GM12875 (cell line): Measurements from ENCODE around the gene WASHC4.

Experiments used
- H3K4me3 ChIP-seq: one replicate; pipeline ENCODE4 v1.5.1; 2011; ENCODE audit warnings: low read depth, low read length, control low read depth
- CTCF ChIP-seq: IDR thresholded peaks from 2 replicates; pipeline ENCODE4 v1.5.1; 2011; ENCODE audit warnings: low read depth, mild to moderate bottlenecking, control low read depth, inconsistent platforms, low read length, moderate library complexity, borderline replicate concordance; ENCODE audit not compliant: insufficient read depth

WASHC4 gene

DNA sequence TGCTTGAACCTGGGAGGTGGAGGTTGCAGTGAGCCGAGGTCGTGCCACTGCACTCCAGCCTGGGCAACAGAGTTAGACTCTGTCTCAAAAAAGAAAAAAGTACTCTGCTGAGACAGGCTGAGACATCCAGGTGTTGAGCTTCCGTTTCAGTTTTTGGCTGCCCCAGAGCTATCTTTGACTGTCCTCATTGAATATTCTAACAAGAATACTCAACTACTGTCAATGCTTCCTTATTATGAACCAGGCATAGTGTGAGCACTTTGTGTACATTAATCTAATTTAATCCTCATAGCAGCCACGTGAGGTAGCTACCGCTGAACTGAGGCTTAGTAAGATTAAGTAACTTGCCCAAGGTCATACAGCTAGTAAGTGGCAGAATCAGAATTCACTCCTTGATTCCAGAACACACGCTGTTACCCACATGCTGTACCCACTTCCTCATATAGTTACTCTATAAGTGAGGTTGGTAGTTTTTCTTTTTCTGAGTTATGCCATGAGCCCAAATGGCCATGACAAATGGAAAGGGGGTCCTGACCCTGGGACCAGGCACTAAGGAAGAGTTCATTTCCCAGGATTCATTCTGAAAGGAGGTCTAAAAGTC, 34.5 kb upstream of the WASHC4 start:
- no peak overlapping the region for H3K4me3 ChIP-seq
- TF ChIP-seq CTCF = no peak

DNA sequence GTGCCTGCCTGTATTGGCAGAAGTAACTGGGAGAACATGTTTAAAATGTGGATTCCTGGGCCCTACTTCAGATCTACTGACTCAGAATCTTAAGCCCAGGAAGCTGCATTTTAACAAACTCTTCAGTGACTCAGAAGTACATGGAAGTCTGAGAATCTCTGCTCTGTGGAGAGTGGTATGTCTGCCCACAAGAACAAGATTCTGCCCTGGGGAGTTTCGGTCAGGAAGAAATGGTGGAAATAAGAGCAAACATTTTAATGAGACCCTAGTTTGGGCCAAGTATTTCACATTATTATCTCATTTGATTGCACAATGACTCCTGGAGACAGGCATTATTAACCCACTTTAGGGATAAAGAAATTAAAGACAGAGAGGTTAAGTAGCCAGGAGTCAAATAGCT, 31.4 kb upstream of the WASHC4 start:
- TF ChIP-seq CTCF = no peak
- no peak overlapping the region for H3K4me3 ChIP-seq

GRCh38 chr12:105076913-105077312, 30.6 kb upstream of the WASHC4 start:
- TF ChIP-seq CTCF = no peak
- no peak overlapping the region for H3K4me3 ChIP-seq

- no peak overlapping the region for H3K4me3 ChIP-seq
- TF ChIP-seq CTCF = no peak
These were observed 30.1 kb upstream of the WASHC4 start for GRCh38 chr12:105077435-105077834.

DNA sequence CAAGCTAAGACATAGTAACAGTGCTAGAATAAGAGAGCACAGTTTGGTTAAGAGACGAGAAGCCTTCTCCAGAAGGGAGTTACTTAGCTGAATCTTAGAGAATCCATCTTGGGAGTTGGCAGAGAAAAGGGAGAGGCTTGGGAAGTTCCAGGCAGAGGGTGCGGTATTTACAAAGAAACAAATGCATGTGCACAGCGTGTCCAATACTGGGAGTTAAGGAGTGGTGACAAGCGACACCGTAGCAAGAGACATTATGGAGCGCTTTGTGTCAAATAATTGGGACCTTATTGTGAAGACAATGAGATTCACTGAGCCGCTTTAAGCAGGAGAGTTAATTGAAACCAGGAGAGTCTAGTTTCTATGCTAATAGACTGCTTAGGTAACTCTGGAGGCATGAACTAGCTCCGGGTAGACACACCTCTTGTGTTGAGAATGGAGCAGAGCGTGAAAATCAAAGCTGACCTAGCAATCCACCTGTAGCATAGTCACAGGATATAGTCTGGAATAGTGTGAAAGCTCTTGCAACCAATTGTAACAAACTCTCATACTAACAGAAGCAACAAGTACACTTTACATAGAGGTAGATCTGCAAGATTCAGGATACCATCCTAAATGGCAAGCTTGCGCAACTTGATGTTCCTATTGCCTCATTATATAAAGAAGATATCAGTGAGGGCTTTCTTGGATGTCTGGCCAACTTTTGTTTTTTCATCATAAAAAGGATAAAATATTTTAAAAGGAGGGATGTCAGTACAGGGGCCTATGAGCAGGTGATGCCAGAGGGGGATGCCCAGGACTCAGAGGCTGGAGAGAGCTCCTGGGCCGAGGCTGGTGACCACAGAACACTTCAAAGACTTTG, 28.6 kb upstream of the WASHC4 start:
- no peak overlapping the region for H3K4me3 ChIP-seq
- TF ChIP-seq CTCF = no peak

DNA sequence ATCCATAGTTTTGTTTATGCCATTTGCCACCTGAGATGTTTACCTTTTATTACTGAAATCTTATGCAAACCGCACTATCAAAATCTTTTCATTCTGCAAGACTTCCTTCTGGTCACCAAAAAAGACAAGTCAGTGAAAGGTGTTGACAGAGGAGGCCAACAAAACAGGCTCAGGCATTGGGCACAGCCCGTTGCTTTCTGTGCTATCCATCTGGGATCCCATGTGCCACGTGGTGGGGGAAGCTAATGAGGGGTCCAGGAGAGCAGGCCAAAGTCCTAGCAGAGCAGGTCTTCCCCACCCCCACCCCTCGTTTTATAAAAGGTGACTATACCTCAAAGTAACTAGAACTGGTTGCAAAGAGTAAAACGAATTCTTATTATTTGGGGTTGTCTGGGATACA, 24.5 kb upstream of the WASHC4 start:
- H3K4me3 ChIP-seq = no peak overlapping the region
- TF ChIP-seq CTCF = no peak
